Smooth muscle cell (in vitro differentiated cells): ENCODE results near the gene ANTXR1. TPM values are rescaled to one million over a fixed set of nuclear protein-coding genes. Genes with fewer than 3 reads are reported as not detected.

ENCODE experiments used
- DNase-seq: peaks from one replicate; lab custom pipeline; 2025; ENCODE audit not compliant: unreplicated experiment; lab: John Stamatoyannopoulos, UW
- H2AFZ ChIP-seq: fragments of 200-600 bp; sonication (generic); 2 replicates; pipeline ENCODE4 v1.6.0; 2016; ENCODE audit warnings: antibody characterized with exemption, low read depth, mild to moderate bottlenecking
- H3F3A ChIP-seq: fragments of 200-600 bp; sonication (generic); 2 replicates; pipeline ENCODE4 v1.6.0; 2017; ENCODE audit warnings: antibody characterized with exemption, low read depth
- H3K27ac ChIP-seq: fragments of 200-600 bp; sonication (generic); 2 replicates; pipeline ENCODE4 v1.5.1; 2016; ENCODE audit warnings: low read depth, mild to moderate bottlenecking
- H3K27me3 ChIP-seq: fragments of 200-600 bp; sonication (generic); 2 replicates; pipeline ENCODE4 v1.6.1; 2016; ENCODE audit warnings: low read depth, mild to moderate bottlenecking
- H3K36me3 ChIP-seq: fragments of 200-600 bp; sonication (generic); 2 replicates; pipeline ENCODE4 v1.5.1; 2016; ENCODE audit warnings: low read depth
- H3K4me1 ChIP-seq: fragments of 200-600 bp; sonication (generic); 2 replicates; pipeline ENCODE4 v1.5.1; 2016; ENCODE audit warnings: low read depth
- H3K4me2 ChIP-seq: fragments of 200-600 bp; sonication (generic); 2 replicates; pipeline ENCODE4 v1.6.0; 2016; ENCODE audit warnings: mild to moderate bottlenecking
- H3K4me3 ChIP-seq: fragments of 200-600 bp; sonication (generic); 2 replicates; pipeline ENCODE4 v1.5.1; 2016; ENCODE audit warnings: mild to moderate bottlenecking
- H3K79me2 ChIP-seq: fragments of 200-600 bp; sonication (generic); 2 replicates; pipeline ENCODE4 v1.6.0; 2016; ENCODE audit warnings: low read depth, mild to moderate bottlenecking
- H3K9ac ChIP-seq: fragments of 200-600 bp; sonication (generic); 2 replicates; pipeline ENCODE4 v1.6.0; 2016; ENCODE audit warnings: low read depth
- H3K9me3 ChIP-seq: fragments of 200-600 bp; sonication (generic); replicated peaks from 2 replicates; pipeline ENCODE4 v1.5.1; 2016; ENCODE audit warnings: low read depth
- H4K20me1 ChIP-seq: fragments of 200-600 bp; sonication (generic); 2 replicates; pipeline ENCODE4 v1.6.0; 2016; ENCODE audit warnings: low read depth
- CTCF ChIP-seq: fragments of 200-600 bp; sonication (generic); IDR thresholded peaks from 2 replicates; pipeline ENCODE4 v1.5.1; 2017; ENCODE audit warnings: borderline replicate concordance, mild to moderate bottlenecking, antibody characterized with exemption; ENCODE audit not compliant: insufficient read depth, poor library complexity, severe bottlenecking
- WGBS: methylation state at CpG from one replicate; pipeline ENCODE4 v1.1.7; 2016; ENCODE audit warnings: low lambda C conversion rate; 5-methylcytosine and 5-hydroxymethylcytosine counted together
- polyA plus RNA-seq: library from polyadenylated mRNA; unstranded; fragments of >200 nt; fragmentation: Nextera tagmentation; extraction: Ambion mirVana; gene quantifications from 2 replicates; pipeline ENCODE4 v1.2.1, GENCODE V29; 2016
- total RNA-seq: library from RNA; depleted of rRNA; stranded (reverse); fragments of >200 nt; gene quantifications from 2 replicates; pipeline ENCODE4 v1.2.3, GENCODE V29; 2014

Gene ANTXR1
- total and polyA plus RNA-seq, 2 experiments from 2014 or later: 292 to 309 TPM

GRCh38 chr2:69166465-69166811, 153.5 kb downstream of the ANTXR1 start:
- H3K27me3 ChIP-seq: no peaks in the 10 kb centered on the region
- no peaks in the 10 kb centered on the region for H3K9me3 ChIP-seq
- no peak overlapping the region for H3K4me3 ChIP-seq
- no peak overlapping the region for H2AFZ ChIP-seq
- no peak overlapping the region for H3K4me2 ChIP-seq
- peaks cover 5% of the 10 kb centered on the region for H3K79me2 ChIP-seq
- 100% methylated on average over 2 of the region's 2 CpGs for WGBS
- DNase-seq: no peak
- H4K20me1 ChIP-seq: no peaks in the 10 kb centered on the region
- H3K4me1 ChIP-seq: peaks cover 36% of the 10 kb centered on the region
- no peaks in the 10 kb centered on the region for H3K36me3 ChIP-seq
- peak overlapping the region; percentile 39 for H3K9ac ChIP-seq
- H3K27ac ChIP-seq: peak overlapping the region; percentile 99
- no peak for TF ChIP-seq CTCF
- H3F3A ChIP-seq: peaks cover 46% of the 10 kb centered on the region

GRCh38 chr2:69166812-69167468, 154.0 kb downstream of the ANTXR1 start:
- peak overlapping the region; percentile 39 for H3K9ac ChIP-seq
- H3K36me3 ChIP-seq: no peaks in the 10 kb centered on the region
- peak overlapping the region; percentile 99 for H3K27ac ChIP-seq
- H4K20me1 ChIP-seq: no peaks in the 10 kb centered on the region
- H3F3A ChIP-seq: peaks cover 44% of the 10 kb centered on the region
- peaks cover 31% of the 10 kb centered on the region for H3K4me1 ChIP-seq
- H3K27me3 ChIP-seq: no peaks in the 10 kb centered on the region
- no peak overlapping the region for H2AFZ ChIP-seq
- H3K4me2 ChIP-seq: no peak overlapping the region
- no peak for TF ChIP-seq CTCF
- no peaks in the 10 kb centered on the region for H3K9me3 ChIP-seq
- DNase-seq: no peak
- WGBS: 69% methylated on average over 5 of the region's 5 CpGs
- no peak overlapping the region for H3K4me3 ChIP-seq
- peaks cover 5% of the 10 kb centered on the region for H3K79me2 ChIP-seq

GRCh38 chr2:69167469-69167822, 154.5 kb downstream of the ANTXR1 start:
- Histone ChIP-seq H3K4me2 (no peak overlapping the region), H3K9ac (no peak overlapping the region), H3K9me3 (no peaks in the 10 kb centered on the region), H3K27me3 (no peaks in the 10 kb centered on the region), H3K4me1 (peaks cover 26% of the 10 kb centered on the region), H2AFZ (no peak overlapping the region), H3K36me3 (no peaks in the 10 kb centered on the region), H3K4me3 (no peak overlapping the region), H3F3A (peaks cover 42% of the 10 kb centered on the region), H3K27ac (peak overlapping the region; percentile 99), H3K79me2 (peaks cover 9% of the 10 kb centered on the region), H4K20me1 (no peaks in the 10 kb centered on the region)
- no peak for DNase-seq
- no peak for TF ChIP-seq CTCF
- whole genome bisulfite sequencing: 78% methylated on average over 4 of the region's 4 CpGs
